Panc1 (cell line): ENCODE data around the gene SLC9A9. TPM values are rescaled to one million over a fixed set of nuclear protein-coding genes. Genes with fewer than 3 reads are reported as not detected.

Experiments used
- ATAC-seq: fragments of 200-7000 bp; cut with Tn5 transposase; 2 replicates; pipeline ENCODE4 v1.9.1; 2020; ENCODE audit warnings: mild to moderate bottlenecking, moderate library complexity
- BruUV-seq: library from RNA; stranded (reverse); fragments of 400-500 nt; replicated peaks from 2 replicates; lab custom pipeline; 2021; lab: Mats Ljungman, UMichigan
- CTCF ChIA-PET: fragments of 300-600 bp; sonication (Branson Sonifier 250); formaldehyde crosslinking; loops from one replicate; lab custom pipeline; 2022; ENCODE audit warnings: antibody characterized with exemption; lab: Charles Lee
- POLR2A ChIA-PET: fragments of 300-600 bp; sonication (Branson Sonifier 250); formaldehyde crosslinking; loops from one replicate; lab custom pipeline; 2022; ENCODE audit warnings: antibody characterized with exemption; lab: Charles Lee
- DNase-seq: peaks from one replicate; pipeline ENCODE4 v3.0.0-alpha.2; 2010; ENCODE audit warnings: low read depth, low spot score
- H3K27ac ChIP-seq: 2 replicates; pipeline ENCODE4 v1.5.1; 2011; ENCODE audit warnings: mild to moderate bottlenecking, low read length, inconsistent platforms
- H3K27me3 ChIP-seq: fragments of 200-500 bp; sonication (Bioruptor generic); 2 replicates; pipeline ENCODE4 v1.6.0; 2014; ENCODE audit warnings: low read length, inconsistent platforms; ENCODE audit not compliant: control insufficient read depth, insufficient read depth
- H3K36me3 ChIP-seq: fragments of 200-500 bp; sonication (Bioruptor generic); 2 replicates; pipeline ENCODE4 v1.5.1; 2014; ENCODE audit warnings: inconsistent platforms, mild to moderate bottlenecking, low read length, moderate library complexity; ENCODE audit not compliant: control insufficient read depth, insufficient read depth
- H3K4me1 ChIP-seq: 2 replicates; pipeline ENCODE4 v1.5.1; 2011; ENCODE audit warnings: inconsistent platforms, mild to moderate bottlenecking, low read length, moderate library complexity; ENCODE audit not compliant: control insufficient read depth, insufficient read depth
- H3K4me3 ChIP-seq, 2 experiments: 2 replicates each; pipeline ENCODE4 v1.5.1; 2011 to 2012; ENCODE audit warnings: low read depth in 2 of 2, low read length in 2 of 2, mild to moderate bottlenecking in 2 of 2, inconsistent platforms in 1 of 2, moderate library complexity in 1 of 2
- H3K9me3 ChIP-seq: fragments of 200-500 bp; sonication (Bioruptor generic); 2 replicates; pipeline ENCODE4 v1.5.1; 2014; ENCODE audit warnings: low read depth, mild to moderate bottlenecking, inconsistent platforms, low read length, moderate library complexity; ENCODE audit not compliant: control insufficient read depth, insufficient read depth
- POLR2AphosphoS5 ChIP-seq: IDR thresholded peaks from 2 replicates; pipeline ENCODE4 v1.6.1; 2012; ENCODE audit warnings: mild to moderate bottlenecking, low read depth, low read length, moderate library complexity
- SIN3A ChIP-seq: IDR thresholded peaks from 2 replicates; pipeline ENCODE4 v1.6.1; 2012; ENCODE audit warnings: low read depth, mild to moderate bottlenecking, low read length, moderate library complexity, borderline replicate concordance; ENCODE audit not compliant: insufficient read depth
- TCF7L2 ChIP-seq: IDR thresholded peaks from 2 replicates; pipeline ENCODE4 v1.6.1; 2011; ENCODE audit warnings: mild to moderate bottlenecking, low read depth, low read length, inconsistent platforms
- in situ Hi-C: cut with HindIII; loops from 2 replicates; pipeline ENCODE4 v1.10.0; 2016; ENCODE audit warnings: low sequenced_read_pairs, low pct_unique_long_range_greater_than_20kb
- intact Hi-C: fragments of 100-400 bp; cut with micrococcal nuclease; formaldehyde crosslinking; loops from one replicate; pipeline ENCODE4 v1.10.0; 2022; ENCODE audit not compliant: unreplicated experiment
- total RNA-seq: library from RNA; stranded (reverse); gene quantifications from one replicate; pipeline ENCODE4 v1.2.1, GENCODE V29; 2021; ENCODE audit not compliant: unreplicated experiment
- TF ChIP-seq, protein P1 (sequence below), 2 experiments: IDR thresholded peaks; 2 replicates each; pipeline ENCODE4 v1.6.1; 2011 to 2012; ENCODE audit warnings: low read depth in 2 of 2, control low read depth in 1 of 2, low read length in 1 of 2, mild to moderate bottlenecking in 1 of 2, moderate library complexity in 1 of 2; ENCODE audit not compliant: insufficient read depth in 1 of 2
- TF ChIP-seq, protein P2 (sequence below): fragments of 450-650 bp; IDR thresholded peaks from 2 replicates; pipeline ENCODE4 v1.5.1; 2017; ENCODE audit warnings: mild to moderate bottlenecking

SLC9A9 gene
- total RNA-seq, 1 experiment from 2014 or later = not detected

DNA sequence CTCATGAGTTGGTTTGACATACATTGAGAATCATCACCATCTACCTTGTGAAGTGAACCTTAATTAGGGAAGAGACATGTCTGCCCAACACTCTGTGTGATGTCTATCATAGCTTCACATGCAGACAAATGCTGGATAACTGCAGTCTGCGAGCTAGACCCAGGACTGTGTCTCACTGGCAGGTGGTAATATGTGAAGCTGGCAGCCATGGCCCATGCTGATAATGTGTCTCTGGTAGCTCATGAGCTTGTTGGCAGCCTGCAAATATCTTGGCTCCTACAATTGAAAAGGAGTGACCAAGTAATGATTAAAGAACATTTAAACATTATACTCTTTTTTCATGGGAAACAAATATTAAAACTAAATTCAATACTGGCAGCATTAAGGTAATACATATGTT lies 493.9 kb downstream of the SLC9A9 start:
- H3K4me1 ChIP-seq = no peaks in the 10 kb centered on the region
- in situ Hi-C loops = no loop called here
- H3K4me3 ChIP-seq = no peak overlapping the region
- CTCF ChIA-PET = no interaction called here
- H3K27ac ChIP-seq = no peak overlapping the region
- no peaks in the 10 kb centered on the region for H3K9me3 ChIP-seq
- 0 out of 2 replicates have a peak, but pooled peaks cover 2% of the 10 kb centered on the region for H3K27me3 ChIP-seq
- POLR2A ChIA-PET = no interaction called here
- intact Hi-C loops = no loop called here
- DNase-seq (no peak), ATAC-seq (no peak)
- H3K36me3 ChIP-seq = no peaks in the 10 kb centered on the region
- no peak for TF ChIP-seq POLR2AphosphoS5
- TF ChIP-seq, protein P1, sequence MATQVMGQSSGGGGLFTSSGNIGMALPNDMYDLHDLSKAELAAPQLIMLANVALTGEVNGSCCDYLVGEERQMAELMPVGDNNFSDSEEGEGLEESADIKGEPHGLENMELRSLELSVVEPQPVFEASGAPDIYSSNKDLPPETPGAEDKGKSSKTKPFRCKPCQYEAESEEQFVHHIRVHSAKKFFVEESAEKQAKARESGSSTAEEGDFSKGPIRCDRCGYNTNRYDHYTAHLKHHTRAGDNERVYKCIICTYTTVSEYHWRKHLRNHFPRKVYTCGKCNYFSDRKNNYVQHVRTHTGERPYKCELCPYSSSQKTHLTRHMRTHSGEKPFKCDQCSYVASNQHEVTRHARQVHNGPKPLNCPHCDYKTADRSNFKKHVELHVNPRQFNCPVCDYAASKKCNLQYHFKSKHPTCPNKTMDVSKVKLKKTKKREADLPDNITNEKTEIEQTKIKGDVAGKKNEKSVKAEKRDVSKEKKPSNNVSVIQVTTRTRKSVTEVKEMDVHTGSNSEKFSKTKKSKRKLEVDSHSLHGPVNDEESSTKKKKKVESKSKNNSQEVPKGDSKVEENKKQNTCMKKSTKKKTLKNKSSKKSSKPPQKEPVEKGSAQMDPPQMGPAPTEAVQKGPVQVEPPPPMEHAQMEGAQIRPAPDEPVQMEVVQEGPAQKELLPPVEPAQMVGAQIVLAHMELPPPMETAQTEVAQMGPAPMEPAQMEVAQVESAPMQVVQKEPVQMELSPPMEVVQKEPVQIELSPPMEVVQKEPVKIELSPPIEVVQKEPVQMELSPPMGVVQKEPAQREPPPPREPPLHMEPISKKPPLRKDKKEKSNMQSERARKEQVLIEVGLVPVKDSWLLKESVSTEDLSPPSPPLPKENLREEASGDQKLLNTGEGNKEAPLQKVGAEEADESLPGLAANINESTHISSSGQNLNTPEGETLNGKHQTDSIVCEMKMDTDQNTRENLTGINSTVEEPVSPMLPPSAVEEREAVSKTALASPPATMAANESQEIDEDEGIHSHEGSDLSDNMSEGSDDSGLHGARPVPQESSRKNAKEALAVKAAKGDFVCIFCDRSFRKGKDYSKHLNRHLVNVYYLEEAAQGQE (IDR thresholded peaks at IDR 0.05; ENCODE audit: insufficient read depth in 1 of 2, low read depth in 2 of 2, low read length in 1 of 2) = no peak
- no peak for TF ChIP-seq TCF7L2
- TF ChIP-seq, protein P2, sequence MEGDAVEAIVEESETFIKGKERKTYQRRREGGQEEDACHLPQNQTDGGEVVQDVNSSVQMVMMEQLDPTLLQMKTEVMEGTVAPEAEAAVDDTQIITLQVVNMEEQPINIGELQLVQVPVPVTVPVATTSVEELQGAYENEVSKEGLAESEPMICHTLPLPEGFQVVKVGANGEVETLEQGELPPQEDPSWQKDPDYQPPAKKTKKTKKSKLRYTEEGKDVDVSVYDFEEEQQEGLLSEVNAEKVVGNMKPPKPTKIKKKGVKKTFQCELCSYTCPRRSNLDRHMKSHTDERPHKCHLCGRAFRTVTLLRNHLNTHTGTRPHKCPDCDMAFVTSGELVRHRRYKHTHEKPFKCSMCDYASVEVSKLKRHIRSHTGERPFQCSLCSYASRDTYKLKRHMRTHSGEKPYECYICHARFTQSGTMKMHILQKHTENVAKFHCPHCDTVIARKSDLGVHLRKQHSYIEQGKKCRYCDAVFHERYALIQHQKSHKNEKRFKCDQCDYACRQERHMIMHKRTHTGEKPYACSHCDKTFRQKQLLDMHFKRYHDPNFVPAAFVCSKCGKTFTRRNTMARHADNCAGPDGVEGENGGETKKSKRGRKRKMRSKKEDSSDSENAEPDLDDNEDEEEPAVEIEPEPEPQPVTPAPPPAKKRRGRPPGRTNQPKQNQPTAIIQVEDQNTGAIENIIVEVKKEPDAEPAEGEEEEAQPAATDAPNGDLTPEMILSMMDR = no peak
- BruUV-seq = no TSS peak

DNA sequence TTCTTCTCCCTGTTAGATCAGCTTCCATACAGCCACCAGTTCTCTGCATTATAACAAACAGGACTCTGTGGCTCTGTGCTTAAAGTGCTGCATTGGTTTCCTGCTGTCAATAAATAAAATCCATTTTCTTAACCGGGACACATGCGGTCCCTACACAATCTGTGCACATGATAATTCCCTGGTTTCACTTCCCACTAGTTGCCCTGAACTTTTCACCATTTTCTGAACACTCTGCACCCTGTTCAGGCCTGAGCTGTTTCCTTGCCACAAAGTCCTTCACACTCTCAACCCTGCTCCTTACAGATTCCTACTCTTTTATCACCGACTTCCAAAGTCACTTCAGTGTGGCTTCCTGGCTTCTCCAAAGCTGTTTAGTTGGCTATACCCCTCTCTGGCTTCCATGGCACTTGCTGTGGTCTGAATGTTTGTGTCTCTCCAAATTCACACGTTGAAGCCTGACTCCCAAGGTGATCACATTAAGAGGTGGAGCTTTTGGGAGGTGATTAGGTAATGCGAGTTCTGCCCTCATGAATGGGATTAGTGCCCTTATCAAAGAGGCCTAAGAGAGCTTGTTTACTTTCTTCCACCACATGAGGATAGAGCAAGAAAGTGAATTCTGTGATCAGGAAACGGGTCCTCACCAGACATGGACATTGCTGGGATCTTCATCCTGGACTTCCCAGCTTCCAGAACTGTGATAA lies 495.3 kb downstream of the SLC9A9 start:
- Histone ChIP-seq H3K27ac (no peak overlapping the region), H3K9me3 (no peaks in the 10 kb centered on the region), H3K27me3 (0 out of 2 replicates have a peak, but pooled peaks cover 2% of the 10 kb centered on the region), H3K4me1 (no peaks in the 10 kb centered on the region), H3K36me3 (no peaks in the 10 kb centered on the region), H3K4me3 (no peak overlapping the region)
- DNase-seq (no peak), ATAC-seq (no peak)
- intact Hi-C loops (no loop called here), in situ Hi-C loops (no loop called here)
- TF ChIP-seq TCF7L2 = no peak
- no peak for TF ChIP-seq POLR2AphosphoS5
- TF ChIP-seq, protein P1 (IDR thresholded peaks at IDR 0.05; ENCODE audit: insufficient read depth in 1 of 2, low read depth in 2 of 2, low read length in 1 of 2) = no peak
- TF ChIP-seq SIN3A = no peak
- TF ChIP-seq, protein P2 = no peak
- ChIA-PET POLR2A (no interaction called here), CTCF (no interaction called here)
- BruUV-seq = no TSS peak
